Trophoblast cell (in vitro differentiated cells and primary cell): Measurements from ENCODE around the gene PDE4D.
A peak's percentile ranks its signal among the peaks of the same experiment; 100 is the strongest.

Experiments
- DNase-seq, 2 donors: peaks; one replicate each; pipeline ENCODE4 v3.0.0-alpha.2; 2016
- H2AFZ ChIP-seq: 2 replicates; pipeline ENCODE4 v1.6.1; 2013; ENCODE audit warnings: low read length, moderate library complexity, mild to moderate bottlenecking; ENCODE audit not compliant: insufficient read depth, poor library complexity
- H2AK5ac ChIP-seq: 2 replicates; pipeline ENCODE4 v1.6.1; 2013; ENCODE audit warnings: mild to moderate bottlenecking, low read length
- H2BK120ac ChIP-seq: 2 replicates; pipeline ENCODE4 v1.6.1; 2013; ENCODE audit warnings: low read length, mild to moderate bottlenecking, moderate library complexity; ENCODE audit not compliant: insufficient read depth, poor library complexity
- H2BK12ac ChIP-seq: 2 replicates; pipeline ENCODE4 v1.6.1; 2013; ENCODE audit warnings: mild to moderate bottlenecking, low read length, moderate library complexity
- H2BK5ac ChIP-seq: 2 replicates; pipeline ENCODE4 v1.6.1; 2013; ENCODE audit warnings: low read length, low read depth, moderate library complexity, mild to moderate bottlenecking; ENCODE audit not compliant: poor library complexity
- H3K14ac ChIP-seq: 2 replicates; pipeline ENCODE4 v1.6.1; 2013; ENCODE audit warnings: mild to moderate bottlenecking, low read length
- H3K18ac ChIP-seq: 2 replicates; pipeline ENCODE4 v1.6.1; 2013; ENCODE audit warnings: mild to moderate bottlenecking, low read length
- H3K23ac ChIP-seq: 2 replicates; pipeline ENCODE4 v1.6.1; 2013; ENCODE audit warnings: low read length
- H3K27ac ChIP-seq: 2 replicates; pipeline ENCODE4 v1.5.1; 2013; ENCODE audit warnings: low read depth, mild to moderate bottlenecking, inconsistent platforms, low read length, moderate library complexity
- H3K27me3 ChIP-seq: 2 replicates; pipeline ENCODE4 v1.6.1; 2013; ENCODE audit warnings: inconsistent platforms, mild to moderate bottlenecking, low read length, moderate library complexity; ENCODE audit not compliant: insufficient read depth
- H3K36me3 ChIP-seq, 2 experiments: 1 replicate in 1 of 2; 2 replicates in 1 of 2; pipeline ENCODE4 v1.6.1; 2013; ENCODE audit warnings: low read length in 2 of 2, mild to moderate bottlenecking in 2 of 2, moderate library complexity in 1 of 2; ENCODE audit not compliant: insufficient read depth in 2 of 2, control insufficient read depth in 1 of 2
- H3K4ac ChIP-seq: 2 replicates; pipeline ENCODE4 v1.6.1; 2013; ENCODE audit warnings: low read depth, mild to moderate bottlenecking, low read length, moderate library complexity
- H3K4me1 ChIP-seq, 2 experiments: 1 replicate in 1 of 2; 2 replicates in 1 of 2; pipeline ENCODE4 v1.6.1; 2013; ENCODE audit warnings: low read length in 2 of 2, mild to moderate bottlenecking in 2 of 2, moderate library complexity in 1 of 2; ENCODE audit not compliant: insufficient read depth in 2 of 2, control insufficient read depth in 1 of 2
- H3K4me2 ChIP-seq: 2 replicates; pipeline ENCODE4 v1.6.1; 2013; ENCODE audit warnings: inconsistent platforms, mild to moderate bottlenecking, low read length, moderate library complexity
- H3K4me3 ChIP-seq: 2 replicates; pipeline ENCODE4 v1.5.1; 2013; ENCODE audit warnings: mild to moderate bottlenecking, low read depth, low read length, inconsistent platforms
- H3K79me1 ChIP-seq: one replicate; pipeline ENCODE4 v1.6.1; 2013; ENCODE audit warnings: low read length
- H3K79me2 ChIP-seq: 2 replicates; pipeline ENCODE4 v1.6.1; 2013; ENCODE audit warnings: low read length, mild to moderate bottlenecking; ENCODE audit not compliant: control insufficient read depth, insufficient read depth, poor library complexity
- H3K9ac ChIP-seq: 2 replicates; pipeline ENCODE4 v1.6.1; 2013; ENCODE audit warnings: mild to moderate bottlenecking, low read length
- H3K9me3 ChIP-seq: 2 replicates; pipeline ENCODE4 v1.6.1; 2013; ENCODE audit warnings: low read depth, mild to moderate bottlenecking, control low read depth, inconsistent platforms, low read length; ENCODE audit not compliant: insufficient read depth
- H4K12ac ChIP-seq: 2 replicates; pipeline ENCODE4 v1.6.1; 2013; ENCODE audit warnings: low read depth, mild to moderate bottlenecking, low read length, moderate library complexity
- H4K8ac ChIP-seq: 2 replicates; pipeline ENCODE4 v1.6.1; 2013; ENCODE audit warnings: low read depth, mild to moderate bottlenecking, low read length, moderate library complexity
- H4K91ac ChIP-seq: one replicate; pipeline ENCODE4 v1.6.1; 2013; ENCODE audit warnings: low read depth, mild to moderate bottlenecking, low read length, moderate library complexity
- WGBS: extraction: QIAGEN DNeasy Blood & Tissue Kit; methylation state at CpG from one replicate; pipeline ENCODE4 v1.1.7; 2013; ENCODE audit warnings: missing lambda C conversion rate; ENCODE audit not compliant: insufficient read length, insufficient coverage; ENCODE audit errors: extremely low coverage; 5-methylcytosine and 5-hydroxymethylcytosine counted together

The PDE4D gene

DNA sequence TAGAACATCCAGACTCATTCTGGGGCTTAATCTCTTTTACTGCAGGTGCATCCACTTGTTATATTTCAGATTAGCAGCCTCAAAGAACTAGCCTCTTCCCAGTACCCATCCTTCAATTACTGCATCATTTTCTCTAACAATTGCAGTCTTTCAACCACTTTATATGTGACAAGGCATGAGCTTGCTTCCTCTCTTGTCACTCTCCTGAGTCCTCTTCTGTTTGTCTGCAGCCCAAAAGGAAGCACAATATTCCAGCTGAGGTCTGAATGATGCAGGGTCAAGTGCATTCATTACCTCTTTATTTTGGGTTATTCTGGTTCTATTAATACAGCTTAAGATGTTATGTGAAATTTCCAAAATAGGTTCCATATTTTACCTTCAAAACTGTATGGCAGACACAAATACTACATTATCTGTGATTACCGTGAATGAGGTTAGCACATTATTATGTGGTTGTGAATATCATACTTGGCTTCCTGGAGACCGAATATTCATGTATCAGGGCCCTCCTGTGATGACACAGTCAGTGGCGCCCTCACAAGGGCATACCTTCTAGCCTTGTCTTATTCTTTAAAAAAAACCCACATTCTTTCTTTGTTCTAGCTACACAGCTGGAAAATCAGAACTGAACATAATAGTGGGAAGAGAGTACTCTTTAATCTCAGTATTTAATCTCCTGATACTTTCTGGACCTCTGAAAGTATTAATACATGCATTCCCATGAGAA lies 323.8 kb downstream of the PDE4D start:
- no peak overlapping the region for H4K8ac ChIP-seq
- no peaks in the 10 kb centered on the region for H3K79me1 ChIP-seq
- no peak overlapping the region for H4K91ac ChIP-seq
- no peak overlapping the region for H2BK12ac ChIP-seq
- WGBS, result no CpG with 5 or more reads among the region's 3 CpGs
- no peak overlapping the region for H2AK5ac ChIP-seq
- no peak overlapping the region for H2BK5ac ChIP-seq
- no peak overlapping the region for H3K27ac ChIP-seq
- no peak overlapping the region for H3K4ac ChIP-seq
- H3K36me3 ChIP-seq, result no peaks in the 10 kb centered on the region
- no peaks in the 10 kb centered on the region for H3K79me2 ChIP-seq
- no peak overlapping the region for H3K9ac ChIP-seq
- H3K23ac ChIP-seq, result no peak overlapping the region
- H3K4me2 ChIP-seq, result no peak overlapping the region
- H3K9me3 ChIP-seq, result no peaks in the 10 kb centered on the region
- H3K27me3 ChIP-seq, result no peaks in the 10 kb centered on the region
- no peak overlapping the region for H2AFZ ChIP-seq
- no peak overlapping the region for H3K18ac ChIP-seq
- no peak overlapping the region for H3K4me3 ChIP-seq
- no peak overlapping the region for H4K12ac ChIP-seq
- H2BK120ac ChIP-seq, result no peak overlapping the region
- no peaks in the 10 kb centered on the region for H3K4me1 ChIP-seq
- peak in 1 of 2 donors; percentile 2 for DNase-seq
- H3K14ac ChIP-seq, result no peak overlapping the region

DNA sequence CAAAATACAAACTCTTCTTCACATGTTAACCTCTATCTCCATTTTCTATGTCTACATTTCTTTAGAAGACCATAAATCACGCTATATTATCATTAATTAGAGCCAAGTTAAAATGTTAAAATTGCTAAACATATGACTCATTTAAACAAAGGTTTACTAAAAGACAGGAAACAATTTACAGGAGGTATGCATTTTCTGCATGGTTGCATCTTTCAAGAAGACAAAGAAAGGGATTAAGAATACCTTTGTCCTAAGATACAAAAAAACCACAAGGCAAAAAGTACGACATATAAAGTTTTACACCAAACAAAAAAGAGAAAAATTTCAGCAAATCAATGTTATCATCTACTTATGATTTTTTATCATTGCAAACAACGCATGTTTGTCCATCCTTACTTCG lies 324.4 kb downstream of the PDE4D start:
- no peak for DNase-seq
- no peaks in the 10 kb centered on the region for H3K4me1 ChIP-seq
- no peak overlapping the region for H4K8ac ChIP-seq
- H2BK12ac ChIP-seq, result no peak overlapping the region
- no peaks in the 10 kb centered on the region for H3K79me1 ChIP-seq
- H3K4me3 ChIP-seq, result no peak overlapping the region
- no peak overlapping the region for H2BK5ac ChIP-seq
- H3K9me3 ChIP-seq, result no peaks in the 10 kb centered on the region
- H3K14ac ChIP-seq, result no peak overlapping the region
- no peaks in the 10 kb centered on the region for H3K27me3 ChIP-seq
- H3K4me2 ChIP-seq, result no peak overlapping the region
- H2AFZ ChIP-seq, result no peak overlapping the region
- no peak overlapping the region for H2BK120ac ChIP-seq
- H2AK5ac ChIP-seq, result no peak overlapping the region
- H3K23ac ChIP-seq, result no peak overlapping the region
- H3K18ac ChIP-seq, result no peak overlapping the region
- no peak overlapping the region for H4K91ac ChIP-seq
- no peak overlapping the region for H3K4ac ChIP-seq
- H3K27ac ChIP-seq, result no peak overlapping the region
- H3K9ac ChIP-seq, result no peak overlapping the region
- H3K79me2 ChIP-seq, result no peaks in the 10 kb centered on the region
- no peak overlapping the region for H4K12ac ChIP-seq
- no peaks in the 10 kb centered on the region for H3K36me3 ChIP-seq
- WGBS, result 100% methylated on average over 1 of the region's 4 CpGs

DNA sequence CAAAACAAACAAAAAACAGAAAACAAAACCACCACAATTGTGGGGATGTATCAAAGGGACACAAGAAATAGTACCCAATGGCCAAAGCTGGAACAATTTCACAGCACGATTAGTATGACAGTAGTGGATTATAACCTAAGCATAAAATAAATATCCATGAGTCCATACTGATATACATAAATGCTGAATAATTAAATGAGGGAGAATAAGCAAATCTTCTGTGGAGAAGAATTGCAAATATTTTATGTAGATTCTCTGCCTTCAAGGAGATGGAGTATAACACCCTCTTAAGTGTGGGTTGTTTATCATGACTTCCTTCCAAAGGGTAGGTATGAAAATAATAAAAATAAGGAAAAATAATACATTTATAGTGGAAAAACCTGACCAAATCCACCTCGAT lies 325.4 kb downstream of the PDE4D start:
- Histone ChIP-seq H4K8ac (no peak overlapping the region), H3K4me3 (no peak overlapping the region), H3K79me2 (no peaks in the 10 kb centered on the region), H3K23ac (no peak overlapping the region), H2BK5ac (no peak overlapping the region), H2BK120ac (no peak overlapping the region), H3K27me3 (no peaks in the 10 kb centered on the region), H4K91ac (no peak overlapping the region), H3K79me1 (no peaks in the 10 kb centered on the region), H3K4ac (no peak overlapping the region), H2AFZ (no peak overlapping the region), H3K9ac (no peak overlapping the region), H2AK5ac (no peak overlapping the region), H3K18ac (no peak overlapping the region), H3K4me1 (no peaks in the 10 kb centered on the region), H3K9me3 (no peaks in the 10 kb centered on the region), H4K12ac (no peak overlapping the region), H3K14ac (no peak overlapping the region), H3K4me2 (no peak overlapping the region), H3K36me3 (no peaks in the 10 kb centered on the region), H3K27ac (no peak overlapping the region), H2BK12ac (no peak overlapping the region)
- no CpG with 5 or more reads among the region's 2 CpGs for WGBS
- no peak for DNase-seq

DNA sequence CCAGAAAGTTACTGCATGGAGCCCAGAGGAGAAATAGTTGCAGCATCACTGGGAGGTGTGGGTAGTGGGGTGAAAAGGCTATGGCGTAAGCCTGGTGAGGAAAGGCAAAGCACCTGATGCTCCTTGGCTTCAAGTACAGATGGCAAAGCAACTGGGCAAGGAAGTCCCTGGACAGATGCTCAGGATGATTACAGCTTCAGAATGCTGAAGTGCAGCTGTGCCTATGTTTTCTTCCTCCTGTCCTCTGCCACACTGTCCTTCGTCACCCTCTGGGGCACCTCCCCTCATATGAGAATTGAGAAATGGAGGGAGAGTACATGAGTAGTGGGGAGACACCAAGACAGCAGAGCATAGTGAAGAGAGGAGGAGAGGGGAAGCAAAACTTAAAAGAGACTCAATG lies 328.0 kb downstream of the PDE4D start:
- Histone ChIP-seq H3K27me3 (no peaks in the 10 kb centered on the region), H3K27ac (no peak overlapping the region), H3K23ac (no peak overlapping the region), H3K4ac (no peak overlapping the region), H2BK12ac (no peak overlapping the region), H2BK120ac (no peak overlapping the region), H2AFZ (no peak overlapping the region), H3K18ac (no peak overlapping the region), H3K14ac (no peak overlapping the region), H3K4me2 (no peak overlapping the region), H3K9ac (no peak overlapping the region), H4K12ac (no peak overlapping the region), H3K79me1 (no peaks in the 10 kb centered on the region), H3K9me3 (no peaks in the 10 kb centered on the region), H2AK5ac (no peak overlapping the region), H3K79me2 (no peaks in the 10 kb centered on the region), H4K8ac (no peak overlapping the region), H3K4me1 (peaks cover 3 to 4% of the 10 kb centered on the region in 2 experiments), H3K36me3 (no peaks in the 10 kb centered on the region), H3K4me3 (no peak overlapping the region), H2BK5ac (no peak overlapping the region), H4K91ac (no peak overlapping the region)
- no peak for DNase-seq
- WGBS, result no CpG with 5 or more reads among the region's 2 CpGs
